HG02884 (cell line): ENCODE results near the gene UGT1A6.
"Not testable (repeated sequence)": the region's sequence is repeated elsewhere in the genome, so short reads cannot be mapped to it uniquely, and the experiment has no call there.

Source experiments
- ATAC-seq: cut with Tn5 transposase; IDR thresholded peaks from one replicate; pipeline ENCODE4 v1.9.1; 2021; ENCODE audit warnings: mild to moderate bottlenecking, moderate library complexity; ENCODE audit not compliant: unreplicated experiment

Gene UGT1A6

GRCh38 chr2:233692648-233693047 is at the start of gene UGT1A6:
Gene UGT1A6 (plus strand): TSS chr2:233692890. CDS start chr2:233693005, 115 bp downstream.
- no peak for ATAC-seq

GRCh38 chr2:233643128-233643527 is 49.6 kb upstream of the UGT1A6 start:
- no peak for ATAC-seq

- ATAC-seq, result not testable (repeated sequence)
Measured at GRCh38 chr2:233646033-233646432, 46.7 kb upstream of the UGT1A6 start.

GRCh38 chr2:233650981-233651380 is 41.7 kb upstream of the UGT1A6 start:
- ATAC-seq, result no peak

GRCh38 chr2:233651430-233651829 is 41.3 kb upstream of the UGT1A6 start:
- ATAC-seq, result no peak

- ATAC-seq, result no peak
Measured at GRCh38 chr2:233654501-233654900, 38.2 kb upstream of the UGT1A6 start.

- no peak for ATAC-seq
Measured at GRCh38 chr2:233655043-233655442, 37.6 kb upstream of the UGT1A6 start.

- ATAC-seq, result not testable (repeated sequence)
Measured at GRCh38 chr2:233655943-233656342, 36.7 kb upstream of the UGT1A6 start.

GRCh38 chr2:233656443-233656842 is 36.2 kb upstream of the UGT1A6 start:
- no peak for ATAC-seq

GRCh38 chr2:233658610-233659009 is 34.1 kb upstream of the UGT1A6 start:
- ATAC-seq, result no peak

GRCh38 chr2:233663911-233664310 is 28.8 kb upstream of the UGT1A6 start:
- no peak for ATAC-seq

GRCh38 chr2:233668605-233669260 is 24.0 kb upstream of the UGT1A6 start:
- no peak for ATAC-seq

- ATAC-seq, result no peak
Measured at GRCh38 chr2:233671290-233672161, 21.2 kb upstream of the UGT1A6 start, which contains the start of gene UGT1A9. Gene UGT1A9 (plus strand): TSS chr2:233671898. CDS start chr2:233671935, 37 bp downstream.

- ATAC-seq, result no peak
Measured at GRCh38 chr2:233672886-233673285, 19.8 kb upstream of the UGT1A6 start.

GRCh38 chr2:233673896-233674295 is 18.8 kb upstream of the UGT1A6 start:
- ATAC-seq, result no peak

GRCh38 chr2:233674314-233674713 is 18.4 kb upstream of the UGT1A6 start:
- no peak for ATAC-seq

GRCh38 chr2:233674995-233675394 is 17.7 kb upstream of the UGT1A6 start:
- no peak for ATAC-seq

- no peak for ATAC-seq
Measured at GRCh38 chr2:233676046-233676445, 16.6 kb upstream of the UGT1A6 start.

- no peak for ATAC-seq
Measured at GRCh38 chr2:233679196-233679595, 13.5 kb upstream of the UGT1A6 start.

GRCh38 chr2:233680361-233681045 is 12.2 kb upstream of the UGT1A6 start:
- no peak for ATAC-seq

GRCh38 chr2:233681521-233682099 is 11.1 kb upstream of the UGT1A6 start, which contains the start of gene UGT1A7:
Gene UGT1A7 (plus strand): TSS chr2:233681901. CDS start chr2:233681938, 37 bp downstream.
- no peak for ATAC-seq
